ENCODE measurements around the gene BACH1. TPM values are rescaled to one million over a fixed set of nuclear protein-coding genes. Genes with fewer than 3 reads are reported as not detected.

The BACH1 gene
- total and polyA plus RNA-seq, 2 of the 8 experiments (the other 6 are each of a cell fraction or from before 2014, with no cell fraction given): 6.9 to 50.7 TPM

DNA sequence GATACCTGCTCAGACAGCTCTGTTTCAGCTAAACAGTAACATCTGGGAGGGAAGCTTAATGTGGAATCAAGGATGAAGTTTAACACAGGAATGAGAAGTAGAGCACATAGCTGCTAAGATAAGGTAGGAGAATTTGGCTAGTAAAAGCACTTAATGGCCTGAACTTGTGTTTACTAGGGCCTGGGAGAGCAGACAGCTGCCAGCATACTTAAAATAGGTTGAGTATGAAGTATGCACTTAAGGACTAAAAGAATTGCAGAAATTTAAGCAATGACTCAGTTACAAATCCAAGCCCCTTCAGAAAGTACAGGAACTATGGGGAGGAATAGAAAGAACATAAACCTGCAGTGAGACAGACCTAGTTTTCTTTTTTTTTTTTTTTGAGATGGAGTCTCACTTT, 53.0 kb downstream of the BACH1 start:
- ChIA-PET CTCF (ENCODE audit: partially characterized antibody) (interaction anchor here (1.2 to 5.1 kb wide), 3 partner anchors 8 to 21 kb away, joined by 3 to 20 read pairs (median 3); no protein-coding TSS in a partner anchor), POLR2A (ENCODE audit: partially characterized antibody) (interaction anchor here (0.9 to 1.3 kb wide), 2 partner anchors 8 to 52 kb away, joined by 3 read pairs; no protein-coding TSS in a partner anchor)
- peaks cover 2 to 6% of the 10 kb centered on the region in 2 experiments; a peak in 3 of 4 replicates for H3K9me3 ChIP-seq (ENCODE audit: insufficient read depth in 2 of 2, low read depth in 1 of 2, low read length in 1 of 2)
- H2BK15ac ChIP-seq (ENCODE audit: low read length): no peak overlapping the region
- H3K27ac ChIP-seq (ENCODE audit: low read depth, low read length): no peak overlapping the region
- no peak for FAIRE-seq
- H4K5ac ChIP-seq (ENCODE audit: insufficient read length, low read depth, low read length): no peak overlapping the region
- no peaks in the 10 kb centered on the region; the same call in 1 of the 2 replicates for H3K79me1 ChIP-seq (ENCODE audit: low read depth, low read length)
- no peaks in the 10 kb centered on the region for H3K23me2 ChIP-seq (ENCODE audit: low read depth, low read length)
- no peak overlapping the region for H4K91ac ChIP-seq (replicated peaks; ENCODE audit: insufficient read length, low read length)
- H3K4ac ChIP-seq (replicated peaks; ENCODE audit: insufficient read length, low read depth, low read length): no peak overlapping the region
- H3K36me3 ChIP-seq (ENCODE audit: control insufficient read depth in 2 of 4, insufficient read depth in 4 of 4, low read length in 3 of 4): peaks cover 0 to 15% (median 3%) of the 10 kb centered on the region in 4 experiments; a peak in 2 of 8 replicates
- no peaks in the 10 kb centered on the region for H4K20me1 ChIP-seq (replicated peaks in 1 of 2; ENCODE audit: control insufficient read depth in 1 of 2, insufficient read depth in 2 of 2, low read length in 2 of 2)
- no peak overlapping the region for H4K8ac ChIP-seq (ENCODE audit: extremely low read depth, insufficient read depth, low read length)
- H3K14ac ChIP-seq (ENCODE audit: insufficient read length): no peak overlapping the region
- no peak overlapping the region for H3K56ac ChIP-seq (replicated peaks; ENCODE audit: insufficient read length, low read depth, low read length)
- H2BK20ac ChIP-seq (ENCODE audit: low read length): no peak overlapping the region
- H2AFZ ChIP-seq (ENCODE audit: low read length): no peak overlapping the region
- no peak overlapping the region for H3K4me2 ChIP-seq (ENCODE audit: insufficient read depth in 1 of 2, low read depth in 2 of 2, low read length in 2 of 2)
- H3K4me1 ChIP-seq (replicated peaks in 1 of 4; ENCODE audit: control insufficient read depth in 3 of 4, insufficient read depth in 4 of 4, low read length in 3 of 4): no peaks in the 10 kb centered on the region
- no peaks in the 10 kb centered on the region for H3K27me3 ChIP-seq (replicated peaks in 1 of 4; ENCODE audit: control insufficient read depth in 3 of 4, extremely low read depth in 1 of 4, insufficient read depth in 3 of 4, low read length in 3 of 4)
- H3K4me3 ChIP-seq (ENCODE audit: extremely low read depth in 1 of 4, insufficient read depth in 2 of 4, low read depth in 3 of 4, low read length in 4 of 4): no peak overlapping the region
- H2BK120ac ChIP-seq (replicated peaks; ENCODE audit: low read depth, low read length): no peak overlapping the region
- H2BK12ac ChIP-seq (ENCODE audit: low read depth, low read length): no peak overlapping the region
- H3K9ac ChIP-seq (replicated peaks in 1 of 4; ENCODE audit: extremely low read depth in 1 of 4, low read depth in 3 of 4, low read length in 3 of 4): no peak overlapping the region
- no peaks in the 10 kb centered on the region for H3K79me2 ChIP-seq (ENCODE audit: control insufficient read depth in 1 of 2, insufficient read depth in 2 of 2, low read length in 2 of 2)
- H3K23ac ChIP-seq (ENCODE audit: insufficient read length): no peak overlapping the region
- H2AK5ac ChIP-seq (ENCODE audit: low read depth, low read length): no peak overlapping the region
- no peak overlapping the region for H2BK5ac ChIP-seq (ENCODE audit: low read depth, low read length)
- no peak overlapping the region for H3K18ac ChIP-seq (ENCODE audit: extremely low read depth, low read length)
- DNase-seq (ENCODE audit: low read depth in 1 of 2, low spot score in 2 of 2): no peak
- TF ChIP-seq EZH2 (IDR thresholded peaks at IDR 0.05; ENCODE audit: low read depth, low read length, severe bottlenecking): no peak
- TF ChIP-seq RNF2 (IDR thresholded peaks at IDR 0.05; ENCODE audit: borderline replicate concordance, low read depth, low read length, missing control alignments, poor library complexity, severe bottlenecking): no peak
- no peak for TF ChIP-seq RFX5 (IDR thresholded peaks at IDR 0.05; ENCODE audit: borderline replicate concordance, low read depth, low read length)
- TF ChIP-seq SIRT6 (IDR thresholded peaks at IDR 0.05; ENCODE audit: low read length): no peak
- TF ChIP-seq JUND (IDR thresholded peaks at IDR 0.05; ENCODE audit: low read length): no peak
- TF ChIP-seq CBX5 (IDR thresholded peaks at IDR 0.05; ENCODE audit: low read depth, low read length): no peak
- TF ChIP-seq SUZ12 (IDR thresholded peaks at IDR 0.05; ENCODE audit: low read length): no peak

Measured in H1 (cell line).